ENCODE data around the gene PHC2.
"Not testable (repeated sequence)": the region's sequence is repeated elsewhere in the genome, so short reads cannot be mapped to it uniquely, and the experiment has no call there.

PHC2 gene

GRCh38 chr1:33294071-33295010 lies 136.6 kb downstream of the PHC2 start:
- no peak for DNase-seq (ENCODE audit: low read depth)

GRCh38 chr1:33292726-33293340 lies 138.1 kb downstream of the PHC2 start:
- DNase-seq (ENCODE audit: low read depth): no peak

DNA sequence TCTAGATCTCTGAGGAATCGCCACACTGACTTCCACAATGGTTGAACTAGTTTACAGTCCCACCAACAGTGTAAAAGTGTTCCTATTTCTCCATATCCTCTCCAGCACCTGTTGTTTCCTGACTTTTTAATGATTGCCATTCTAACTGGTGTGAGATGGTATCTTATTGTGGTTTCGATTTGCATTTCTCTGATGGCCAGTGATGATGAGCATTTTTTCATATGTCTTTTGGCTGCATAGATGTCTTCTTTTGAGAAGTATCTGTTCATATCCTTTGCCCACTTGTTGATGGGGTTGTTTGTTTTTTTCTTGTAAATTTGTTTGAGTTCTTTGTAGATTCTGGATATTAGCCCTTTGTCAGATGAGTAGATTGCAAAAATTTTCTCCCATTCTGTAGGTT lies 140.3 kb downstream of the PHC2 start:
- DNase-seq (ENCODE audit: low read depth): not testable (repeated sequence)

- no peak for DNase-seq (ENCODE audit: low read depth)
Measured at GRCh38 chr1:33289858-33290154, 141.1 kb downstream of the PHC2 start.

GRCh38 chr1:33288976-33289857 lies 141.7 kb downstream of the PHC2 start:
- no peak for DNase-seq (ENCODE audit: low read depth)

DNA sequence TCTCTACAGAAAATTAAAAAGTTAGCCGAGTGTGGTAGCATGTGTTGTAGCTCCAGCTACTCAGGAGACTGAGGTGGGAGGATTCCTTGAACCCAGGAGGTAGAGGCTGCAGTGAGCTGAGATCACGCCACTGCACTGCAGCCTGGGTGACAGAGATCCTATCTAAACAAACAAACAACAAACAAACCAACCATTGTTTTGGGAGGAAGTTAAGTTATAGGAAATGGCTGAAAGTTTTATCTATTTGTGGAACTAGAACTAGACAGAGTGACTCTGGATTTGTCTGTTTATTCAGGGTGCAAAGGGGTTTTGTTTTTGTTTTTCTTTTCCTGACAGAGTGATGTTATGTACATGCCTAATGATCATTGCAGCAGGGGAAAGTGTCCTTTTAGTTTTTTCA lies 143.6 kb downstream of the PHC2 start:
- DNase-seq (ENCODE audit: low read depth): no peak

DNA sequence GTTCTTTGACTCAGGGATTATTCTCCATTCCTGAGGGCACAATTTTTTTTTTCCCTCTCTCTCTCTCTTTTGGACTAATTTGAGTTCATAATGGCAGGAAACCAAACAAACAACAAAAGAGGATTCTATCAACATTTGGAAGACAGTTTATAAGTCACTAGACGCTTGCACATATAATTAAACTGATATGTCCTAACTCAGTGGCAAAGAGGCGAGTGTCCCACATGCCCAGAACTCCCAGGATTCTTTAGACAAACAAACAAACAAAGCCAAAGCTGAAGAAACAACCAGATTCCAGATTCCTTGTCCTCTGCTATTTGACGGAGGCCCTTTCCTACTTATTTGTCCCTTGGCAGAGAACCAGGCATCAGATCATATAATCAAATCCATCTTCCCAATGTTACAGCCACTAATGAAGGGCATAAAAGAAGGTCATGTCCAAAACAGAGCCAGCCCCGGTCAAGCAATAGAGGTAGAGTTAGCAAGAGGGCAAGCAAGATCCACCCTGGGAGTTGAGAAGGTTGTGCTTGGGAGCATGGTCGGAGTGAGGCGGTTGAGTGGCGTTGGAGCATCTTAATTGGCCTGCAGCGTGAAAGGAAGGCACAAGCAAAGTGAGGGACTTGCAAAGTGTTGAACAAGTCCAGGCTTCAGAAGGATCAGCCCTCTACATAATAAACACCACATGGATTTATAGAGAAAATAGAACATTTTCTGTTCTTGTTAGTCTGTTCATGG lies 144.3 kb downstream of the PHC2 start:
- DNase-seq (ENCODE audit: low read depth): no peak

- no peak for DNase-seq (ENCODE audit: low read depth)
Measured at GRCh38 chr1:33284049-33284448, 146.8 kb downstream of the PHC2 start.

- DNase-seq (ENCODE audit: low read depth): no peak
Measured at GRCh38 chr1:33282791-33283190, 148.1 kb downstream of the PHC2 start.

- DNase-seq (ENCODE audit: low read depth): no peak
Measured at GRCh38 chr1:33281554-33282303, 149.2 kb downstream of the PHC2 start.

GRCh38 chr1:33280091-33280661 lies 150.7 kb downstream of the PHC2 start:
- no peak for DNase-seq (ENCODE audit: low read depth)

- no peak for DNase-seq (ENCODE audit: low read depth)
Measured at GRCh38 chr1:33277488-33278084, 153.3 kb downstream of the PHC2 start.

DNA sequence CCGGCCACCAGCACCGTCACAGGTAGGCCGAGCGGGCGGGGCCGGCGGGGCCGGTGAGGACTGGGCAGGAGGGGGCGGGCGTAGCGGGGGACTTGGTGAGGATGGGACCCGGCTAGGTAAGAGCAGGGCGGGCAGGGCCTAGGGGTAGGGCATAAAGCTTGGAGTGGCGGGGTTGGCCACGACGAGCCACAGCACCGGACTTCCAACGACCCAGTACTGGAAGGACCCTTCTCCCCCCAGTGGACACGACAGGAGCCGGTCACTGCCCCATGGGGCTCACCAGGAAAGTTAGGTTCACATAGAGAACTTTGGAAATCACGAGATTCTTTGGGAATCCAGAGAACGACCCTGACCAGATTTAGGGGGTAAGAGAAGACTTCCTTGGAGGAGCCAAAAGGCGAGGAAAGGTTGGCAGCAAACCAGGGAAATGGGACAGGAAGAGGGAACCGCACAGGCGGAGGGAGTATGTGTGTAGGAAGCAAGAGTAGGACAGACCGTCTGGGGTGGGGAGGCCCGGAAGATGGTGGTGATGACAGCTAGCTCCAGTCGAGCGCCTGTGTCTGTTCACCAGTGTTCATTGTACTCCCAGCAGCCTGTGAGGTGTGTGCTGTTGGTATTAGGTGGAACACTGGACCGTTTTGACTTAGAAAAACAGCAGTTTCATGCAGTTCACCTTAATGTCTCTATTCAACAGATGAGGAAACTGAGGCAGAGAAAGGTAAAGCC lies 154.2 kb downstream of the PHC2 start:
- DNase-seq (ENCODE audit: low read depth): no peak

GRCh38 chr1:33275706-33276572 lies 155.0 kb downstream of the PHC2 start:
- DNase-seq (ENCODE audit: low read depth): no peak

DNA sequence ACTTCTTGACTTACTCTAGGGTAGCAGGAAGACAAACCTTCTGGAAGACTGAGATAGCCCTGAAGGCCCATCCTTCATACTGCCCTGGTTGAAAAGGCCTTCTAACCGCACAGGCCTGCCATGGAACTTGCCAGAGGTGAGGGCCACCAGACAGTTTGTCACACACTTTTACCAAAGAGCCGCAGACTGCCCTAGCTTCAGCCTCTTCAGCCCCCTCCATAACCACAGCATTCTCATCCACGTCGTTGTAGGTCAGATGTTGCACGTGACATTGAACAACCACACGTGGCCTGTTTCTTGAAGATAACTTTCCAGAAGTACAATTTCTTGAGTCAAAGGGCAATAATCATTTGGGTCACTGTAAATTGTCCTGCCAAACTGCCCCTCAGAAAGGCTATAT lies 155.7 kb downstream of the PHC2 start:
- no peak for DNase-seq (ENCODE audit: low read depth)

DNA sequence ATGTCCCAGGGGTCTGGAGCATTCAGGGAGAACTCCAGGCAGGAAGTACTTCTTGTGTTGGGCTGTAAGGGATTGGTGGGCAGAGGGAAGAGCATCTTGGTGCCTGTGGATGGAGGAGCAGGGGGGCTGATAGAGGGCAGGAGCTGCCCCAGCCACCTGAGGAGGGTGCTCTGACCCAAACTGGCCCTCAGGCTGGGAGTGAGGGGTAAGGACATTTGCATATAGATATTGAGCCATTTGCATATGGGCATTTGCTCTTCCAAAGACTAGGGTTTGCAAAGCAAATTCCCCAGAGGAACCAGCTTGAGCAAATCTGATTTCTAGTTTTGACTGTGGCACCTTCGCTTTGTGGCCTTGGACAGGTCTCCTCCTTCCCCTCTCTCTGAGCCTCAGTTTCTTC lies 156.4 kb downstream of the PHC2 start:
- no peak for DNase-seq (ENCODE audit: low read depth)

- no peak for DNase-seq (ENCODE audit: low read depth)
Measured at GRCh38 chr1:33273961-33274371, 156.9 kb downstream of the PHC2 start.
